Upper lobe of left lung (tissue), 6 donors: ENCODE measurements around the gene ADGRG1. TPM values are rescaled to one million over a fixed set of nuclear protein-coding genes. Genes with fewer than 3 reads are reported as not detected.

ENCODE experiments used
- ATAC-seq, 2 donors: fragments of 200-7000 bp; cut with Tn5 transposase; one replicate each; pipeline ENCODE4 v1.9.1; 2022; ENCODE audit warnings: mild to moderate bottlenecking in 2 of 2, moderate library complexity in 2 of 2; ENCODE audit not compliant: low FRiP score in 2 of 2
- DNase-seq, 2 donors: peaks; one replicate each; pipeline ENCODE4 v3.0.0-alpha.2; 2019 to 2020
- H3K27ac ChIP-seq, 4 donors: fragments of 200-600 bp; sonication (generic); one replicate each; pipeline ENCODE4 v1.5.1; 2016 to 2019
- H3K27me3 ChIP-seq, 4 donors: fragments of 200-600 bp; sonication (generic); one replicate each; pipeline ENCODE4 v1.5.1; 2017 to 2019
- H3K36me3 ChIP-seq, 4 donors: fragments of 200-600 bp; sonication (generic); one replicate each; pipeline ENCODE4 v1.5.1; 2016 to 2019
- H3K4me1 ChIP-seq, 4 donors: fragments of 200-600 bp; sonication (generic); one replicate each; pipeline ENCODE4 v1.5.1; 2018 to 2019
- H3K4me3 ChIP-seq, 4 donors: fragments of 200-600 bp; sonication (generic); one replicate each; pipeline ENCODE4 v1.5.1; 2017 to 2019; ENCODE audit warnings: mild to moderate bottlenecking in 2 of 4, moderate library complexity in 1 of 4
- H3K9me3 ChIP-seq, 4 donors: fragments of 200-600 bp; sonication (generic); one replicate each; pipeline ENCODE4 v1.5.1; 2018 to 2019
- CTCF ChIP-seq, 6 experiments: fragments of 450-650 bp in 4 of 6; fragments of 200-600 bp in 2 of 6; sonication (generic) in 2 of 6; IDR thresholded peaks; one replicate each; pipeline ENCODE4 v1.5.1; 2016 to 2019; ENCODE audit warnings: antibody characterized with exemption in 6 of 6
- EP300 ChIP-seq, 4 donors: sonication (generic); formaldehyde crosslinking; IDR thresholded peaks; one replicate each; pipeline ENCODE4 v1.5.1; 2017; ENCODE audit warnings: antibody characterized with exemption in 4 of 4, control low read depth in 2 of 4
- POLR2A ChIP-seq, 4 donors: fragments of 450-650 bp; IDR thresholded peaks; one replicate each; pipeline ENCODE4 v1.5.1; 2016 to 2017; ENCODE audit warnings: antibody characterized with exemption in 4 of 4, mild to moderate bottlenecking in 2 of 4
- POLR2AphosphoS5 ChIP-seq, 2 donors: sonication (generic); formaldehyde crosslinking; IDR thresholded peaks; one replicate each; pipeline ENCODE4 v1.5.1; 2017; ENCODE audit warnings: antibody characterized with exemption in 2 of 2
- WGBS, 2 donors: methylation state at CpG; one replicate each; pipeline ENCODE4 v1.1.5; 2017 to 2018; 5-methylcytosine and 5-hydroxymethylcytosine counted together
- total RNA-seq, 6 donors: library from RNA; depleted of rRNA in 4 of 6; stranded (reverse); fragments of >200 nt in 4 of 6; gene quantifications; one replicate each; pipeline versions ENCODE4 v1.1.0 to v1.2.1, GENCODE V29; 2016 to 2021
- donor health status: DM: no; HTN: no; CAD: no; lungs with moderate emphysema.
- donor health status: DM: no; HTN: yes; CAD: no; lungs with severe emphysema.

The ADGRG1 gene
- total RNA-seq, 6 donors from 2014 or later, result 34.6 to 89.3 (median 40.4) TPM

GRCh38 chr16:57682809-57683635, 54.6 kb downstream of the ADGRG1 start:
- ATAC-seq, result no peak
- 88 to 96% methylated on average over 11 of the region's 11 CpGs for WGBS, 2 donors
- DNase-seq, result no peak
- peaks cover 0 to 1% (median 0%) of the 10 kb centered on the region in 4 donors for H3K4me1 ChIP-seq
- no peaks in the 10 kb centered on the region for H3K27me3 ChIP-seq
- no peaks in the 10 kb centered on the region for H3K36me3 ChIP-seq
- H3K9me3 ChIP-seq, result no peaks in the 10 kb centered on the region
- H3K27ac ChIP-seq, result no peak overlapping the region
- no peak for TF ChIP-seq POLR2AphosphoS5 (IDR thresholded peaks at IDR 0.05)
- no peak for TF ChIP-seq CTCF (IDR thresholded peaks at IDR 0.05)
- TF ChIP-seq POLR2A (IDR thresholded peaks at IDR 0.05), result no peak
- TF ChIP-seq EP300 (IDR thresholded peaks at IDR 0.05), result no peak
- H3K4me3 ChIP-seq, result no peak overlapping the region

- H3K36me3 ChIP-seq, result no peaks in the 10 kb centered on the region
- H3K27me3 ChIP-seq, result no peaks in the 10 kb centered on the region
- H3K4me3 ChIP-seq, result no peak overlapping the region
- ATAC-seq (no peak), DNase-seq (peak in 1 of 2 donors; percentile 26)
- TF ChIP-seq EP300 (IDR thresholded peaks at IDR 0.05) (no peak), POLR2AphosphoS5 (IDR thresholded peaks at IDR 0.05) (no peak), CTCF (IDR thresholded peaks at IDR 0.05) (no peak), POLR2A (IDR thresholded peaks at IDR 0.05) (no peak)
- no peak overlapping the region for H3K27ac ChIP-seq
- no peaks in the 10 kb centered on the region for H3K9me3 ChIP-seq
- peaks cover 0 to under 1% (median 0%) of the 10 kb centered on the region in 4 donors for H3K4me1 ChIP-seq
- WGBS, 2 donors, result 84 to 87% methylated on average over 13 to 16 of the region's 18 CpGs
Measured at GRCh38 chr16:57683636-57684545, 55.5 kb downstream of the ADGRG1 start.

- no peaks in the 10 kb centered on the region for H3K9me3 ChIP-seq
- no peak overlapping the region for H3K27ac ChIP-seq
- DNase-seq, result peak in 1 of 2 donors; percentile 34
- H3K27me3 ChIP-seq, result no peaks in the 10 kb centered on the region
- H3K36me3 ChIP-seq, result no peaks in the 10 kb centered on the region
- 91 to 95% methylated on average over 7 to 8 of the region's 8 CpGs for WGBS, 2 donors
- peaks cover 0 to 7% (median 2%) of the 10 kb centered on the region in 4 donors for H3K4me1 ChIP-seq
- H3K4me3 ChIP-seq, result no peak overlapping the region
- ATAC-seq, result no peak
- TF ChIP-seq EP300 (IDR thresholded peaks at IDR 0.05), result no peak
- TF ChIP-seq POLR2A (IDR thresholded peaks at IDR 0.05), result no peak
- TF ChIP-seq POLR2AphosphoS5 (IDR thresholded peaks at IDR 0.05), result no peak
- TF ChIP-seq CTCF (IDR thresholded peaks at IDR 0.05), result no peak
Measured at GRCh38 chr16:57684626-57685358, 56.4 kb downstream of the ADGRG1 start.

GRCh38 chr16:57685633-57686032, 57.2 kb downstream of the ADGRG1 start:
- TF ChIP-seq EP300 (IDR thresholded peaks at IDR 0.05) (no peak), CTCF (IDR thresholded peaks at IDR 0.05) (no peak), POLR2AphosphoS5 (IDR thresholded peaks at IDR 0.05) (no peak), POLR2A (IDR thresholded peaks at IDR 0.05) (no peak)
- Histone ChIP-seq H3K27me3 (no peaks in the 10 kb centered on the region), H3K4me3 (no peak overlapping the region), H3K36me3 (no peaks in the 10 kb centered on the region), H3K4me1 (peaks cover 0 to 10% (median 3%) of the 10 kb centered on the region in 4 donors), H3K27ac (no peak overlapping the region), H3K9me3 (no peaks in the 10 kb centered on the region)
- ATAC-seq, result no peak
- 90 to 96% methylated on average over 10 to 11 of the region's 11 CpGs for WGBS, 2 donors
- DNase-seq, result no peak
